T-helper 1 cell treated with Interleukin-12 subunit alpha and Interleukin-12 subunit beta and Interleukin-4 antibody, amounts not matched to agents 30 μg/mL and 1 μg/mL, for 36 hours (primary cell): ENCODE data around the gene GPR84.
A peak's percentile ranks its signal among the peaks of the same experiment; 100 is the strongest.

ENCODE experiments used
- H3K27ac Mint-ChIP-seq: one replicate; pipeline ENCODE4 v1.8.0; 2021; ENCODE audit warnings: mild to moderate bottlenecking, mixed read lengths
- H3K27me3 Mint-ChIP-seq: one replicate; pipeline ENCODE4 v1.8.0; 2021; ENCODE audit warnings: low read depth, mixed read lengths
- H3K36me3 Mint-ChIP-seq: one replicate; pipeline ENCODE4 v1.8.0; 2021; ENCODE audit warnings: low read depth, mixed read lengths
- H3K4me1 Mint-ChIP-seq: one replicate; pipeline ENCODE4 v1.8.0; 2021; ENCODE audit warnings: low read depth, mixed read lengths
- H3K4me3 Mint-ChIP-seq: one replicate; pipeline ENCODE4 v1.8.0; 2021; ENCODE audit warnings: mild to moderate bottlenecking, moderate library complexity, mixed read lengths
- H3K9me3 Mint-ChIP-seq: one replicate; pipeline ENCODE4 v1.8.0; 2021; ENCODE audit warnings: mixed read lengths

GPR84 gene

GRCh38 chr12:54397157-54397556 lies 32.9 kb upstream of the GPR84 start:
- no peak overlapping the region for H3K27ac Mint-ChIP-seq
- no peaks in the 10 kb centered on the region for H3K27me3 Mint-ChIP-seq
- H3K9me3 Mint-ChIP-seq: no peaks in the 10 kb centered on the region
- peaks cover 16% of the 10 kb centered on the region for H3K4me1 Mint-ChIP-seq
- no peak overlapping the region for H3K4me3 Mint-ChIP-seq
- H3K36me3 Mint-ChIP-seq: peaks cover 67% of the 10 kb centered on the region

- Mint-ChIP-seq H3K27me3 (no peaks in the 10 kb centered on the region), H3K9me3 (no peaks in the 10 kb centered on the region), H3K36me3 (peaks cover 59% of the 10 kb centered on the region), H3K4me1 (peaks cover 20% of the 10 kb centered on the region), H3K4me3 (no peak overlapping the region), H3K27ac (no peak overlapping the region)
Observed at GRCh38 chr12:54395545-54395944, 31.3 kb upstream of the GPR84 start.

- no peak overlapping the region for H3K4me3 Mint-ChIP-seq
- peaks cover 54% of the 10 kb centered on the region for H3K36me3 Mint-ChIP-seq
- no peaks in the 10 kb centered on the region for H3K27me3 Mint-ChIP-seq
- no peaks in the 10 kb centered on the region for H3K9me3 Mint-ChIP-seq
- peaks cover 20% of the 10 kb centered on the region for H3K4me1 Mint-ChIP-seq
- peak overlapping the region; percentile 26 for H3K27ac Mint-ChIP-seq
Observed at GRCh38 chr12:54394986-54395385, 30.7 kb upstream of the GPR84 start.

GRCh38 chr12:54394281-54394719 lies 30.0 kb upstream of the GPR84 start:
- H3K9me3 Mint-ChIP-seq: no peaks in the 10 kb centered on the region
- peaks cover 19% of the 10 kb centered on the region for H3K4me1 Mint-ChIP-seq
- H3K27me3 Mint-ChIP-seq: no peaks in the 10 kb centered on the region
- H3K27ac Mint-ChIP-seq: peak overlapping the region; percentile 6
- no peak overlapping the region for H3K4me3 Mint-ChIP-seq
- peaks cover 50% of the 10 kb centered on the region for H3K36me3 Mint-ChIP-seq

- no peaks in the 10 kb centered on the region for H3K9me3 Mint-ChIP-seq
- peaks cover 17% of the 10 kb centered on the region for H3K4me1 Mint-ChIP-seq
- H3K36me3 Mint-ChIP-seq: peaks cover 48% of the 10 kb centered on the region
- H3K4me3 Mint-ChIP-seq: no peak overlapping the region
- H3K27me3 Mint-ChIP-seq: no peaks in the 10 kb centered on the region
- peak overlapping the region; percentile 6 for H3K27ac Mint-ChIP-seq
Observed at GRCh38 chr12:54393743-54394142, 29.5 kb upstream of the GPR84 start.

GRCh38 chr12:54393207-54393609 lies 28.9 kb upstream of the GPR84 start:
- H3K4me3 Mint-ChIP-seq: no peak overlapping the region
- H3K27me3 Mint-ChIP-seq: no peaks in the 10 kb centered on the region
- peaks cover 17% of the 10 kb centered on the region for H3K4me1 Mint-ChIP-seq
- H3K27ac Mint-ChIP-seq: no peak overlapping the region
- H3K36me3 Mint-ChIP-seq: peaks cover 42% of the 10 kb centered on the region
- no peaks in the 10 kb centered on the region for H3K9me3 Mint-ChIP-seq

- no peaks in the 10 kb centered on the region for H3K27me3 Mint-ChIP-seq
- H3K36me3 Mint-ChIP-seq: peaks cover 37% of the 10 kb centered on the region
- no peak overlapping the region for H3K27ac Mint-ChIP-seq
- no peak overlapping the region for H3K4me3 Mint-ChIP-seq
- H3K9me3 Mint-ChIP-seq: no peaks in the 10 kb centered on the region
- peaks cover 17% of the 10 kb centered on the region for H3K4me1 Mint-ChIP-seq
Observed at GRCh38 chr12:54392485-54393206, 28.4 kb upstream of the GPR84 start.

GRCh38 chr12:54390668-54391551 lies 26.6 kb upstream of the GPR84 start:
- Mint-ChIP-seq H3K27me3 (no peaks in the 10 kb centered on the region), H3K27ac (no peak overlapping the region), H3K4me1 (peaks cover 17% of the 10 kb centered on the region), H3K9me3 (no peaks in the 10 kb centered on the region), H3K36me3 (peaks cover 25% of the 10 kb centered on the region), H3K4me3 (peak overlapping the region; percentile 57)

- peaks cover 17% of the 10 kb centered on the region for H3K4me1 Mint-ChIP-seq
- no peak overlapping the region for H3K27ac Mint-ChIP-seq
- peaks cover 20% of the 10 kb centered on the region for H3K36me3 Mint-ChIP-seq
- H3K27me3 Mint-ChIP-seq: no peaks in the 10 kb centered on the region
- peak overlapping the region; percentile 16 for H3K4me3 Mint-ChIP-seq
- H3K9me3 Mint-ChIP-seq: no peaks in the 10 kb centered on the region
Observed at GRCh38 chr12:54390176-54390667, 25.9 kb upstream of the GPR84 start.

- peaks cover 15% of the 10 kb centered on the region for H3K36me3 Mint-ChIP-seq
- H3K27me3 Mint-ChIP-seq: no peaks in the 10 kb centered on the region
- peak overlapping the region; percentile 16 for H3K4me3 Mint-ChIP-seq
- H3K27ac Mint-ChIP-seq: no peak overlapping the region
- peaks cover 17% of the 10 kb centered on the region for H3K4me1 Mint-ChIP-seq
- no peaks in the 10 kb centered on the region for H3K9me3 Mint-ChIP-seq
Observed at GRCh38 chr12:54389607-54390175, 25.4 kb upstream of the GPR84 start.

GRCh38 chr12:54389134-54389508 lies 24.8 kb upstream of the GPR84 start:
- Mint-ChIP-seq H3K4me1 (peaks cover 13% of the 10 kb centered on the region), H3K9me3 (no peaks in the 10 kb centered on the region), H3K27ac (no peak overlapping the region), H3K27me3 (no peaks in the 10 kb centered on the region), H3K36me3 (peaks cover 11% of the 10 kb centered on the region), H3K4me3 (no peak overlapping the region)

- Mint-ChIP-seq H3K27ac (no peak overlapping the region), H3K9me3 (no peaks in the 10 kb centered on the region), H3K4me3 (no peak overlapping the region), H3K36me3 (peaks cover 7% of the 10 kb centered on the region), H3K27me3 (no peaks in the 10 kb centered on the region), H3K4me1 (peaks cover 7% of the 10 kb centered on the region)
Observed at GRCh38 chr12:54388237-54389133, 24.2 kb upstream of the GPR84 start.

- Mint-ChIP-seq H3K4me1 (peaks cover 9% of the 10 kb centered on the region), H3K27ac (no peak overlapping the region), H3K9me3 (no peaks in the 10 kb centered on the region), H3K36me3 (peaks cover 5% of the 10 kb centered on the region), H3K27me3 (no peaks in the 10 kb centered on the region), H3K4me3 (no peak overlapping the region)
Observed at GRCh38 chr12:54387114-54387467, 22.8 kb upstream of the GPR84 start.
